Kidney epithelial cell (primary cell): ENCODE results near the gene CMYA5. TPM values are rescaled to one million over a fixed set of nuclear protein-coding genes. Genes with fewer than 3 reads are reported as not detected.

Experiments used
- DNase-seq: peaks from one replicate; pipeline ENCODE4 v3.0.0-alpha.2; 2010; ENCODE audit warnings: low read depth
- H3K27me3 ChIP-seq: 2 replicates; pipeline ENCODE4 v1.6.0; 2011; ENCODE audit warnings: low read length; ENCODE audit not compliant: control insufficient read depth, insufficient read depth
- H3K36me3 ChIP-seq: 2 replicates; pipeline ENCODE4 v1.5.1; 2011; ENCODE audit warnings: low read length; ENCODE audit not compliant: control insufficient read depth, insufficient read depth
- H3K4me3 ChIP-seq: 2 replicates; pipeline ENCODE4 v1.5.1; 2011; ENCODE audit warnings: low read depth, mild to moderate bottlenecking, control low read depth, low read length
- total RNA-seq: library from RNA; depleted of rRNA; stranded (reverse); fragments of >200 nt; gene quantifications from 2 replicates; pipeline ENCODE4 v1.2.3, GENCODE V29; 2015
- TF ChIP-seq, protein P1 (sequence below): IDR thresholded peaks from 2 replicates; pipeline ENCODE4 v1.5.1; 2011; ENCODE audit warnings: mild to moderate bottlenecking, moderate library complexity, low read length, control low read depth, inconsistent platforms; ENCODE audit not compliant: insufficient read depth, poor library complexity, severe bottlenecking

CMYA5 gene
- 0.96 and 2.9 TPM in 2 replicates for total RNA-seq

DNA sequence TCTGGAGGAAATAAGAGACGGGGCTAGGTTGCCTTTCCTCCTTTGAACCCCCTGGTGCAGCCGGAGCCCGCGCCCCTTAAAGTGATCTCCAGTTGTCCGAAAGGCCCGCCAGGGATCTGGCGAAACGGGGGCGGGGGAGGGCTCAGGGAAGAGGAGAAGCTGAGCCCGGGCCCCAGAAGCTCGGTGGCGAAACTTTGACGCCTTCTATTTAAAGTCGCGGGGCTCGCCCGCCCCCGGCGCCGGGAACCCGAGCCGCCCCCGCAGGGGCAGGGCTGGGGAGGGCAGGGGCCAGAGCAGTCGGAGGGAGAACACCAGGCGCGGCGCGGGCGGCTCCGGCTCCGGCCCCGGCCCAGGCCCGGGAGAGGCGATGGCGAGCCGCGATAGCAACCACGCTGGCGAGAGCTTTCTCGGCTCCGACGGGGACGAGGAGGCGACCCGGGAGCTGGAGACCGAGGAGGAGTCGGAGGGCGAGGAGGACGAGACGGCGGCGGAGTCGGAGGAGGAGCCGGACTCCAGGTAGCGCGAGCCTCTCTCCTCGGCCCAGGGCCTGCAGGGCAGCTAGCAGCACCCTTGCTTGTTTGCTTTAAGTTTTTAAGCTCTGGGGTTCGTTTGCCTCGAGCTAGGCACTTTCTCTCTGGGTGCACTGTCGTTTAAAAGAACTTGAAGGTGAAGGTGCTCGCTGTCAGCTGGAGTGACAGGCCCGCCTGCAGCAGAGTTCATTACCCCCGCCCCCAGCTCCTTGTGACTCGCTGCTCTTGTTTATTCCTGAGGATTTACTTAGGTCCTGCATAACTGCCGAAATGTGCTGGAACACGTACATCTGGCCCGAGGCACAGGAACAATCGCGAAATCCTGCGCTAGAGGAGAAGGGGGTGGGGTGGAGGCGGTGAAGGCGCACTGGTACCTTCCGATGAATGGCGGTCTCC, at the start of gene CMYA5:
Gene CMYA5 (plus strand): TSS at position 296 of the 926 bp plus-strand sequence. CDS start 72 bp downstream, at position 368.
- TF ChIP-seq, protein P1, sequence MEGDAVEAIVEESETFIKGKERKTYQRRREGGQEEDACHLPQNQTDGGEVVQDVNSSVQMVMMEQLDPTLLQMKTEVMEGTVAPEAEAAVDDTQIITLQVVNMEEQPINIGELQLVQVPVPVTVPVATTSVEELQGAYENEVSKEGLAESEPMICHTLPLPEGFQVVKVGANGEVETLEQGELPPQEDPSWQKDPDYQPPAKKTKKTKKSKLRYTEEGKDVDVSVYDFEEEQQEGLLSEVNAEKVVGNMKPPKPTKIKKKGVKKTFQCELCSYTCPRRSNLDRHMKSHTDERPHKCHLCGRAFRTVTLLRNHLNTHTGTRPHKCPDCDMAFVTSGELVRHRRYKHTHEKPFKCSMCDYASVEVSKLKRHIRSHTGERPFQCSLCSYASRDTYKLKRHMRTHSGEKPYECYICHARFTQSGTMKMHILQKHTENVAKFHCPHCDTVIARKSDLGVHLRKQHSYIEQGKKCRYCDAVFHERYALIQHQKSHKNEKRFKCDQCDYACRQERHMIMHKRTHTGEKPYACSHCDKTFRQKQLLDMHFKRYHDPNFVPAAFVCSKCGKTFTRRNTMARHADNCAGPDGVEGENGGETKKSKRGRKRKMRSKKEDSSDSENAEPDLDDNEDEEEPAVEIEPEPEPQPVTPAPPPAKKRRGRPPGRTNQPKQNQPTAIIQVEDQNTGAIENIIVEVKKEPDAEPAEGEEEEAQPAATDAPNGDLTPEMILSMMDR = no peak
- no peak for DNase-seq
- no peaks in the 10 kb centered on the region for H3K27me3 ChIP-seq

DNA sequence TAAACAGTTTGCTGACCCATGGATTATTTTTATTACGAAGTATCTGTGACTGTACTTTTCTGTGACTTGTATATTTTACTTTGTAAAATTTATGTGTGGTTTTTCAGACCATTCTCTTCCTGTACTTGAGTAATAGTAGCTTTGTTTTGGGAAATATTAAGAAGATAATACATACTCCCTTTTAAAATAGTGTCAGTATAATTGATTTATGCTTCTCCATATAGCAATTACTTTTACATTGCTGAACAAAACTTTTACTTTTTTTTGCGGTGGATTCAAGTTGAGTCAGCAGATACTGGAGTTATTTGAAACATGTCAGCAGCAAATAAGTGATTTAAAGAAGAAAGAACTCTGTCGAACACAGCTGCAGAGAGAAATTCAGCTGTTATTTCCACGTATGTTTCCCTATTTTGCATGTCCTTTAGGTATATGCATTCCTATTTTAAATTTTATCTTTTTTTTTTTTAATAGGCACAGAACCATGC, 49.0 kb upstream of the CMYA5 start:
- TF ChIP-seq, protein P1 = no peak
- Histone ChIP-seq H3K27me3 (no peaks in the 10 kb centered on the region), H3K36me3 (no peaks in the 10 kb centered on the region), H3K4me3 (no peak overlapping the region)
- DNase-seq = no peak

More for the DNA sequence above, at the start of gene CMYA5:
- Histone ChIP-seq H3K4me3 (peak within 1 kb of the TSS; percentile 9), H3K36me3 (no peaks in the 10 kb centered on the region)

DNA sequence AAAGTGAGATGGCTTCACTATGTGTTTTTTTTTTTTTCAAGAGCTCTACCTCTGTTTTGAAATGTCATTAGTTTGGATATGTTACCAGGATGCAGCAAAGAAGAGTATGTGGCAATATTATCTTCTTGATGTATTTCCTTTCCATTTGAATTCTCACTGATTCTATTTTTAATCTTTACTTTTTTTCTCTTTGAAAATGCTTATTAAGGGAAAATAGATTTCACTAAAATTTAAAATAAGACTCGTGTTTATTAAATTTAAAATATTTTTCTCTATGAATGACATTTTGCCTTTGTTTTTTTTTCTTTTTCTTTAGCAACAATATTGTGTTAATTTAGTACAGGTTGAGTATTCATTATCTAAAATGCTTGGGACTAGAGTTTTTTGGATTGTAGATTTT, 48.2 kb upstream of the CMYA5 start:
- TF ChIP-seq, protein P1 = no peak
- no peaks in the 10 kb centered on the region for H3K36me3 ChIP-seq
- no peak overlapping the region for H3K4me3 ChIP-seq
- DNase-seq = no peak
- no peaks in the 10 kb centered on the region for H3K27me3 ChIP-seq

DNA sequence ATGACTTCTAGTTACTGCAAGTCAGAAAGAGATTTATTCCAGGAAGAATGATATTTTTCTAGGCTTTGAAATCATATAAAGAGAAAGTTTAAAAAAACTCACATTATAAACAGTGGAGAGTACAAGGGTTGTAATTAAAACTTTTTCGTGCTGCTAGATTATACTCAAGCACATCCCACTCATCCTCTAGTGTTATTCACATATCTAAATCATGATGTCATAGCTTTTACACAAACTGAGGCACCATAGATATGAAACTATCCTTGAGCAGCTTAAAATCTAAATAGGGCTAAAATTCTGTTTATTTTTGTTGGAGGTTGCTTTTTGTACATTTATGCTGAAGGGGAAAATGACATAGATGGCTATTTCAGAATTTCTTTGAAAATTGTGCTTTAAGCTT, 47.4 kb upstream of the CMYA5 start:
- Histone ChIP-seq H3K36me3 (no peaks in the 10 kb centered on the region), H3K27me3 (no peaks in the 10 kb centered on the region), H3K4me3 (no peak overlapping the region)
- TF ChIP-seq, protein P1 = no peak
- DNase-seq = no peak

DNA sequence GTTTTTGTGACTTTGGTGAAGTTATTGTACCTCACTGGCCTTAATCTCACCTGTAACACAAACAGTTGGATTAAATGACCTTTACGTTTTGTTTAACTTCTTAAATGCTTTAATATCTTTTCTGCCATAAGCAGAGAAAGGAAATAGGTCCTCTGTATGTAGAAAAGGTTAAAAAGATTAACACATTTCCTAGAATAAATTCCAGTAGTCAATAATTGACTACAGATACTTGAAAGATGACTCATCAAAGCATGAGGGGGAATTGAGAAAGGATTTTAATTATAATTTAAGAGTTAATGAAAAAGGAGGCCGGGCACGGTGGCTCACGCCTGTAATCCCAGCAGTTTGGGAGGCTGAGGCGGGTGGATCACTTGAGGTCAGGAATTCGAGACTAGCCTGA, 35.8 kb upstream of the CMYA5 start:
- Histone ChIP-seq H3K27me3 (no peaks in the 10 kb centered on the region), H3K4me3 (no peak overlapping the region), H3K36me3 (no peaks in the 10 kb centered on the region)
- DNase-seq = no peak
- TF ChIP-seq, protein P1 = no peak
